CD4-positive, alpha-beta T cell treated with Interferon alpha-2 for 1 hour (primary cell): ENCODE data around the gene PEDS1.
A peak's percentile ranks its signal among the peaks of the same experiment; 100 is the strongest.
"Not testable (repeated sequence)": the region's sequence is repeated elsewhere in the genome, so short reads cannot be mapped to it uniquely, and the experiment has no call there.

Source experiments
- DNase-seq, 2 donors: peaks; one replicate each; pipeline ENCODE4 v3.0.0-alpha.2; 2020 to 2022

PEDS1 gene

DNA sequence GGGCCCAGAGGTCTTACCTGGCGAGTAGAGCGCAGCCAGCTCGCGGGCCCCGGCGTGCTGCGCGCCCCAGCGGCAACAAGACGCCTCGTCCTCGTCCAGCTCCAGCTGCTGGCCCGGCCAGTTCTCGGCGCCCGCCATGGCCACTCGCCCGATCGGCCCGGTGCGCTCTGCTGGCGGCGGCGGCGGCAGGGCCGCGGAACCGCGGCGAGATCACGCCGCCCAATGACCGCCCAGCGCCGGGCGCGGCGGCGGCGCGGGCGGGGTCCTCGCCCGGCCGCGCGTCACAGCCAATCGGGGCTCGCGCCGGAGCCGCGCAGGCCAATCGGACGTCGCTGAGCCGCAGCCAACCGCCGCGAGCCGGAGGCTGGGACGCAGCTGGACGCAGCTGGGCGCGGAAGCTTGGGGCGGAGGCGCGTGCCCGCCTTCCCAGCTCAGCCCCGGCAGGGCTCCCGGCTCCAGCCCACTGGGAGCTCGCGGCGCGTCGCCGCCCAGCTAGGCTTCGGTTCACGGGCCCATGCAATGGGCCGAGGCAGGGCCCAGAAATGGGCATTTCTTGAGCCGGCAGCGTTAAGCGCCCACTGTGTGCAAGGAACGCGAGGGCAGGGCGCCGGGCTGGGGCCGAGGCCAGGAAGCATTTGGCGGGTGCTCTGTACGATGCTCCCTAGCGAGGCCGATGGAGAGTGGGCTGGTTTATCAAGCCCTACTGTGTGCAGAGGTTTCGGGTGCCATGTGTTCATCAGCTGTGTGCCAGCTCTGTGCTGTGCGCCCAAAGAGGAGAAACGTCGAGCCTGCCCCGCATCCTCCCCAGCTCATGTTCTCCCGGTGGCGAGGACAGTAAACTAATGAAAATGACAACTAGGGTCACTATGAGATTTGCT is at the start of gene PEDS1:
Gene PEDS1, minus strand, starts transcription at position 224 of the 878 bp plus-strand sequence. Its CDS starts 86 bp downstream, at position 138.
- peak; percentile 77 to 86 for DNase-seq

DNA sequence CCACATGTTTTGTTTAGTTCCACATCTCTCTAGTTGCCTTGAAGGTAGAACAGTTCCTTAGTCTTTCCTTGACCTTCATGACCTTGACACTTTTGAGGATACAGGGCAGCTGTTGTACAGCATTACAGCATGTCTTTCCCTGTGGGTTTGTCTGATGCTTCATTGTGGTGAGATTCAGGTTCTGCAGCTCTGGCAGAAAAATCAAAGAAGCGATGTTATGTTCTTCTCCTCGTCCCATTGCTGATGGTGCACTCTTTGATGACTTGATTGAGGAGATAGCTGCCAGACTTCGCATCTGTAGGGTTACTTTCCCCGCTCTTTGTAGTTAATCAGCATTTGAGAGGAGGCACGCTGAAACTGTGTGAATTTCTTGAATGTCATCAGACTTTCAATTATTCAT is 49.2 kb upstream of the PEDS1 start:
- DNase-seq = no peak

DNA sequence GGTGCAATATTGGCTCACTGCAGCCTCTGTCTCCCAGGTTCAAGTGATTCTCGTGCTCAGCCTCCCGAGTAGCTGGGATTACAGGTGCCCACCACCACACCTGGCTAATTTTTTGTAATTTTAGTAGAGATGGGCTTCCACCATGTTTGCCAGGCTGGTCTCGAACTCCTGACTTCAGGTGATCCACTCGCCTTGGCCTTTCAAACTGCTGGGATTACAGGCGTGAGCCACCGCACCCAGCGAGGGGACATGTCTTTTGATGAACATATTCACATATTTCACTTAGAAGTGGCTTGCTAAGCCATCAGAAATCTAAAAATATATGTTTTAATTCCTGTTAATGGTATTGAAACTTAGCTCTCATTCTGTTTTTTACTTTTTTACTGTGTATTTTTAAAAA is 48.2 kb upstream of the PEDS1 start:
- DNase-seq = not testable (repeated sequence)

- DNase-seq = no peak
Observed at GRCh38 chr20:50200482-50201104, 47.1 kb upstream of the PEDS1 start.

- no peak for DNase-seq
Observed at GRCh38 chr20:50199703-50200102, 46.2 kb upstream of the PEDS1 start.

GRCh38 chr20:50198716-50199115 is 45.2 kb upstream of the PEDS1 start:
- no peak for DNase-seq

- DNase-seq = no peak
Observed at GRCh38 chr20:50198180-50198666, 44.7 kb upstream of the PEDS1 start.

GRCh38 chr20:50197463-50198179 is 44.1 kb upstream of the PEDS1 start:
- DNase-seq = no peak

DNA sequence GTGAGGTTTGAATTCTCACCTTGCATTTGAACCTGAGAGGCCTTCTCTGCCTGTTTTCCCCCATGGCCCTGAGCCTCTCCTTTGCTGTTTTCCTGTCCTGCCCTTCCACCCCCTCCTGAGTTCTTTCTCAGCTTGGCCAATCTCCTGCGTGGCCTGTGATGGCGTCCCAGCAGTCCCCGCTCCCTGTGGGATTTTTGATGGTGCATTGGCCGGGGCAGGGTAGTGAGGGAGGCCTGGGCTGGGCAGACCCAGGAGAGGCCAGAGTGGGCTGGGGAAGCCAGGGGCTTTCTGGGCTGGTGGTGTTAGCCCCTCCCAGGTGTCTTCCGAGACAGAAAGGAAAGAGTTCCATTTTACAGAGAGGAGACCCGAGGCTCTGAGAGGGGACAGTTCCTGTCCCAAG is 43.4 kb upstream of the PEDS1 start:
- no peak for DNase-seq

- DNase-seq = no peak
Observed at GRCh38 chr20:50196248-50196647, 42.7 kb upstream of the PEDS1 start.

DNA sequence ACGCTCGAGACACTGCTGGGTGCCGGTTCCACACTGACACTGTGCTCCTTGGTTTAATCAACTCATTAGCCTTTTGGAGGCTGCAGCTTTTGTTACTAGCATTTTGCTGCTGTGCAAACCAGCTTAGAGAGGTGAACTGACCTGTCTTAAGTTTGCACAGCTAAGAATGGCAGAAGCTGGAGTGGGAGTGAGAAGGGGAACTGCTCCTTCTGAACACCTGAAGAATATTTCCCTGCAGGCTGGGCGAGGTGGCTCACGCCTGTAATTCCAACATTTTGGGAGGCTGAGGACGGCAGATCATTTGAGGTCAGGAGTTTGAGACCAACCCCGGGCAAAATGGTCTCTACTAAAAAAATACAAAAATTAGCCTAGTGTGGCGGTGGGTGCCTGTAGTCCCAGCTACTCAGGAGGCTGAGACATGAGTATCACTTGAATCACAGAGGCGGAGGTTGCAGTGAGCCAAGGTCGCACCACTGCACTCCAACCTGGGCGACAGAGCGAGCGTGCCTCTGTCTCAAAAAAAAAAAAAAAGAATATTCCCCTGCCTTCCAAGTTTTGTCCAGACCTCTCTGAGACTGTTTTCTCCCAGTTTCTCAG is 42.1 kb upstream of the PEDS1 start:
- no peak for DNase-seq

- DNase-seq = no peak
Observed at GRCh38 chr20:50194831-50195523, 41.5 kb upstream of the PEDS1 start.

GRCh38 chr20:50194422-50194830 is 40.9 kb upstream of the PEDS1 start:
- no peak for DNase-seq

DNA sequence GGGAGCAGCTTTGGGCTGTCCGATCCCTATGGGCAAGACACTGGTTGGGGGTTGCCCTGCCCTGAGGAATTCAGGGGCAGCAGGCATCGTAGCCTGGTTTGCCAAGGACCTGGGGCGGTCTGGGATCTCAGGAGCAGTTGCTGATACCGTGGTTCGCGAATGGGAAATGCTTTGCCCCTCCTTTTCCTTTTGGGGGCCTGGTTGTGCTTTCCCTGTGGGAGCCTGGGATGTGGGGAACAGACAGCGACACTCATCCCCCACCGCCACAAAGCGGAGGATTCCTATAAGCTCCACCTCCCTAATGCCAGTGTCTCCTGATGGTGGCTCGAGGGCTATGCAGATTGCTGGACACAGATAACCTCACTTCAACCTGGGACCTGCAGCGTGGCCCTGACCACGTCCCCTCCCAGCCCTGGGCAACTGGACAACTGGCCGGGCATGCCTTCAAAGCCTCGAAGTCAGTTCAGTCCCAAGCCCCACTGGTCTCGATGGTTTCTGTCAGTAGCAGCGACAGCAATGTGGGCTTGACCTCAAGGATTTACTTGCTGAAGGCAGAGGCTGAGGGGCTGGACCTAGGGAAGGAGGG is 40.4 kb upstream of the PEDS1 start:
- no peak for DNase-seq

GRCh38 chr20:50193199-50193835 is 39.8 kb upstream of the PEDS1 start:
- DNase-seq = no peak

- DNase-seq = peak; percentile 74 to 75
Observed at GRCh38 chr20:50192364-50193198, 39.1 kb upstream of the PEDS1 start.

DNA sequence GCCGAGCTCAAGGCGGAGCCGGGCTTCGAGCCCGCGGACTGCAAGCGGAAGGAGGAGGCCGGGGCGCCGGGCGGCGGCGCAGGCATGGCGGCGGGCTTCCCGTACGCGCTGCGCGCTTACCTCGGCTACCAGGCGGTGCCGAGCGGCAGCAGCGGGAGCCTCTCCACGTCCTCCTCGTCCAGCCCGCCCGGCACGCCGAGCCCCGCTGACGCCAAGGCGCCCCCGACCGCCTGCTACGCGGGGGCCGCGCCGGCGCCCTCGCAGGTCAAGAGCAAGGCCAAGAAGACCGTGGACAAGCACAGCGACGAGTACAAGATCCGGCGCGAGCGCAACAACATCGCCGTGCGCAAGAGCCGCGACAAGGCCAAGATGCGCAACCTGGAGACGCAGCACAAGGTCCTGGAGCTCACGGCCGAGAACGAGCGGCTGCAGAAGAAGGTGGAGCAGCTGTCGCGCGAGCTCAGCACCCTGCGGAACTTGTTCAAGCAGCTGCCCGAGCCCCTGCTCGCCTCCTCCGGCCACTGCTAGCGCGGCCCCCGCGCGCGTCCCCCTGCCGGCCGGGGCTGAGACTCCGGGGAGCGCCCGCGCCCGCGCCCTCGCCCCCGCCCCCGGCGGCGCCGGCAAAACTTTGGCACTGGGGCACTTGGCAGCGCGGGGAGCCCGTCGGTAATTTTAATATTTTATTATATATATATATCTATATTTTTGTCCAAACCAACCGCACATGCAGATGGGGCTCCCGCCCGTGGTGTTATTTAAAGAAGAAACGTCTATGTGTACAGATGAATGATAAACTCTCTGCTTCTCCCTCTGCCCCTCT is 38.2 kb upstream of the PEDS1 start:
- DNase-seq = peak; percentile 29 to 53

DNA sequence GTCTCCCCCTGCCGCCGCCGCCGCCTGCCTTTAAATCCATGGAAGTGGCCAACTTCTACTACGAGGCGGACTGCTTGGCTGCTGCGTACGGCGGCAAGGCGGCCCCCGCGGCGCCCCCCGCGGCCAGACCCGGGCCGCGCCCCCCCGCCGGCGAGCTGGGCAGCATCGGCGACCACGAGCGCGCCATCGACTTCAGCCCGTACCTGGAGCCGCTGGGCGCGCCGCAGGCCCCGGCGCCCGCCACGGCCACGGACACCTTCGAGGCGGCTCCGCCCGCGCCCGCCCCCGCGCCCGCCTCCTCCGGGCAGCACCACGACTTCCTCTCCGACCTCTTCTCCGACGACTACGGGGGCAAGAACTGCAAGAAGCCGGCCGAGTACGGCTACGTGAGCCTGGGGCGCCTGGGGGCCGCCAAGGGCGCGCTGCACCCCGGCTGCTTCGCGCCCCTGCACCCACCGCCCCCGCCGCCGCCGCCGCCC is 37.6 kb upstream of the PEDS1 start:
- peak; percentile 41 to 66 for DNase-seq
